Stimulated activated CD4-positive, alpha-beta T cell treated with anti-CD3 and anti-CD28 coated beads, TNF-alpha, amount 100 ng/mL, for 24 hours (primary cell): ENCODE data around the gene TCAP.

Source experiments
- DNase-seq, 3 experiments: peaks; one replicate each; pipeline ENCODE4 v3.0.0-alpha.2; 2020; ENCODE audit warnings: low read depth in 3 of 3

The TCAP gene

DNA sequence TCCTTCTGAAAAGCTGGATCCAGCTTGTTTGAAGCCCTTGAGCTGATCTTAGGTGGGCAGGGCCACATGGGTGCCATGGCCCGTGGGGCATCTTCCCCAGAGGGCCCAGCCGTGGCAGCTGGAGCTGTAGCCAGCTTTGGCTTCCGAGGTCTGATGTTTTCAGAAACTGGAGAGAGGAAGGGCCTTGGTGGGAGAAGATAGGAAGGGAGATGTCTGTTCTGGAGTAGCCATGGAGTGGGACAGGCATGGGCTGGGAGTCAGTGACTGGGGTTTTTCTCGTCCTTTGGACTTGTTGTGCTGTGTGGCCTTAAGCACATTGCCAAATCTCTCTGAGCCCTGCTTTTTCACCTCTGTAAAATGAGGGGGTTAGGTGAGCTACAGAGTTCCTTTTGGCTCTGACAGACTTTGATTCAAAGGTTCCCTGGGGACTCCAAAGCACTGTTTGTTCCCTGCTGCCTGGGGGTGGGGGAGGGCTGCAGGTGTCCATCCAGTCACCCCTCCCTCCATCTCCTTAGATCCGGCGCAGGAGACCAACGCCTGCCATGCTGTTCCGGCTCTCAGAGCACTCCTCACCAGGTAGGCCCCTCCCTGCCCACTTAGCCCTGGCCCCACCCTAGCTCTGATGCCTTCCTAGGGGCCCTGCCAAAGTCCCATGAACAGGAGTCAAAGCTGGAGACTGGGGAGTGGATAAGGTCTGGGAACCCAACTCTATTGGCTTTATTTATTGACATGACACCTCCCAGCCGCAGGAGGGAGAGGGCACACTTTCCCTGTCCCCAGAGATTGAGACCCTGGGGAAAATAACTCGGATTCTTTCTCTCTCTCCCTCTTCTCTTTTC is 36.3 kb upstream of the TCAP start:
- DNase-seq: no peak

DNA sequence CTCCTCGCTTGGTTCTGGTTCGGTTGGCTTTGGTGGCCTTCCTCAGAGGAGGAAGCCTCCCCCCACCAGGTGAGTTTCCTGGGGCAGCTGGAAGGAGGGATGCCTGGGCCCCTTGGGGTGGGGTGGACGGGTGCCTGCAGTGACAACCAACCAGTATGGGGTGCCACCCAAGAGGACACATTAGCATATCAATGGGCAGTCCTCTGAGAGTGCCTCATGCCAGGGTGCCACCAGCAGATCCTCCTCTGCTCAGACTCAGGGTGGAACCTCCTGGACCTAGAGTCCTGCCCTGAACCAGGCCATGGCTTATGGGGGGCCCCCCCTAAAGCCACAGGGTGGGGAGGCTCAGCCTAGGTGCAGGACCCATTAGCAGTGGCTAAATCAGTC is 35.7 kb upstream of the TCAP start:
- DNase-seq: no peak

GRCh38 chr17:39629898-39630297 is 35.3 kb upstream of the TCAP start:
- no peak for DNase-seq

GRCh38 chr17:39631403-39631802 is 33.7 kb upstream of the TCAP start:
- no peak for DNase-seq

GRCh38 chr17:39632153-39632941 is 32.8 kb upstream of the TCAP start:
- no peak for DNase-seq

DNA sequence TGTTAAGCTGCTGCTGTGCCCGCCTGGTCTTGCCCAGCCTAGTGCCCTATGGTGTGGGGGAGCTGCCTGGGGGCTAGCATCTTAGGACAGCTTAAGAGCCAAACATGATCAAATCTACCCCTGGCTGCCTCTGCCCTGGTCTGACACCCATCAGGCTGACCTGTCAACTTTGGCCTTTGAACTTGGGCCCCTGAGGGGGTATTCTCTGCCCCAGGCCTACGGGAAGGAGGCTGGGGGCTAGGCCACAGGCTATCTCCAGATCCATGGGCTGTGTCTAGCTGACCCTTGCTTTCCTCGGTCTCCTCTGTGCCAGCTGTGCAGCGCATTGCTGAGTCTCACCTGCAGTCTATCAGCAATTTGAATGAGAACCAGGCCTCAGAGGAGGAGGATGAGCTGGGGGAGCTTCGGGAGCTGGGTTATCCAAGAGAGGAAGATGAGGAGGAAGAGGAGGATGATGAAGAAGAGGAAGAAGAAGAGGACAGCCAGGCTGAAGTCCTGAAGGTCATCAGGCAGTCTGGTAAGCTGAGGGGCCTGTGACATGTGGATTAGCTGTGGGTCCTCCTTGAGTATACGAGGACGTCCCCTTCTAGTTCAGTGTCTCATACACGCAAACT is 31.5 kb upstream of the TCAP start:
- no peak for DNase-seq

DNA sequence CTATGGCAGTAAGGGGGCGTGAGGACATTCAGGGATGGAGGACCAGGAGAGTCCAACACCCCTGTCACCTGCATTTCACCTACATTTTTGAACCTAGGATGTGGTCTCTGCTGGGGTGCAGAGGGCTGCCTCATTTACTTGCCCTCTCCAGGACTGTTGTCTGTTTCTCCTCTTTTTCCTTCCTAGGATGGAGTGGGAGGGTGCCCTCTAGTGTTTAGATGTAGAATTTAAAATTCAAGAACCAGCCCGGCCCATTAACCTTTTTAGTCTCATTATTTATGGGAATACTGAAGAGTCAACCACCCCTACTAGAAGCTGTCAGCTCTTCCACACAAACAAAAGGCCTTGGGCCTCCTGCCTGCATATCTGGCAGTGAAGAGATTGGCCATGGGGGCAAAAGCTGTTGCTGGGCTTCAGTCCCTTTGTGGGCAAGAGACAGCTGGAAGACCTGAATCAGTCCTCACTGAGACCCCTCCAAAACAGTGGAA is 30.7 kb upstream of the TCAP start:
- no peak for DNase-seq

DNA sequence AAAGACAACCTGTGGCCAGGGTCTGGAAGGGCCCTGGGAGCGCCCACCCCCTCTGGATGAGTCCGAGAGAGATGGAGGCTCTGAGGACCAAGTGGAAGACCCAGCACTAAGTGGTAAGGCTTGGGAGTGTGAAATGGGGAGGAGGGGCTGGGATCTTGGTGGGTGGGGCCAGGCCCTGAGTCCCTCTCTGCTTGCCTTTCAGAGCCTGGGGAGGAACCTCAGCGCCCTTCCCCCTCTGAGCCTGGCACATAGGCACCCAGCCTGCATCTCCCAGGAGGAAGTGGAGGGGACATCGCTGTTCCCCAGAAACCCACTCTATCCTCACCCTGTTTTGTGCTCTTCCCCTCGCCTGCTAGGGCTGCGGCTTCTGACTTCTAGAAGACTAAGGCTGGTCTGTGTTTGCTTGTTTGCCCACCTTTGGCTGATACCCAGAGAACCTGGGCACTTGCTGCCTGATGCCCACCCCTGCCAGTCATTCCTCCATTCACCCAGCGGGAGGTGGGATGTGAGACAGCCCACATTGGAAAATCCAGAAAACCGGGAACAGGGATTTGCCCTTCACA is 29.5 kb upstream of the TCAP start:
- no peak for DNase-seq

GRCh38 chr17:39636587-39636926 is 28.6 kb upstream of the TCAP start:
- DNase-seq: no peak

GRCh38 chr17:39636927-39637736 is 28.0 kb upstream of the TCAP start, which contains the start of gene STARD3:
Gene STARD3 (plus strand): TSS chr17:39637144. CDS start chr17:39653532, 16,388 bp downstream.
- DNase-seq: peak; percentile 81 to 93 (median 84)

DNA sequence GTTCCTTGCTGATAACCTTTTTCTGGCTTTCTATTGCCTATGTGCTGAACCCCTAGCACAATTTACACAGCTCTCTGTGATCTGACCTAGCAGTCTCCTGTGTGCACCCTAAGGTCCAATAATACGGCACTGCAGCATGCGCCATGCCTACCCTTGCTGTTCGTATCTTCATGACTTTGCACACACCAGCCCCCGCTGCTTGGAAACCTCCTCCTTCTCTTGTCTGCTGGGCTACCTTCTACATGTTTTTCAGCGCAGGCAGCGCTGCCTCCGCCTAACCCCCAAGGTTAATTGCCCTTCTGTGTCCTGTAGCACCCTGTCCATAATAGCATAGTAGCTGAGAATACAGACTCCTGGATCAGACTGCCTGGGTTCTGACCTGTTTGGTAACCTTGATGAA is 26.8 kb upstream of the TCAP start:
- DNase-seq: no peak

- no peak for DNase-seq
Measured at GRCh38 chr17:39639043-39639442, 26.1 kb upstream of the TCAP start.

GRCh38 chr17:39639566-39640458 is 25.3 kb upstream of the TCAP start:
- DNase-seq: no peak

GRCh38 chr17:39640591-39641031 is 24.5 kb upstream of the TCAP start:
- DNase-seq: no peak

GRCh38 chr17:39641097-39641496 is 24.1 kb upstream of the TCAP start:
- no peak for DNase-seq

- no peak for DNase-seq
Measured at GRCh38 chr17:39641883-39642282, 23.3 kb upstream of the TCAP start.

DNA sequence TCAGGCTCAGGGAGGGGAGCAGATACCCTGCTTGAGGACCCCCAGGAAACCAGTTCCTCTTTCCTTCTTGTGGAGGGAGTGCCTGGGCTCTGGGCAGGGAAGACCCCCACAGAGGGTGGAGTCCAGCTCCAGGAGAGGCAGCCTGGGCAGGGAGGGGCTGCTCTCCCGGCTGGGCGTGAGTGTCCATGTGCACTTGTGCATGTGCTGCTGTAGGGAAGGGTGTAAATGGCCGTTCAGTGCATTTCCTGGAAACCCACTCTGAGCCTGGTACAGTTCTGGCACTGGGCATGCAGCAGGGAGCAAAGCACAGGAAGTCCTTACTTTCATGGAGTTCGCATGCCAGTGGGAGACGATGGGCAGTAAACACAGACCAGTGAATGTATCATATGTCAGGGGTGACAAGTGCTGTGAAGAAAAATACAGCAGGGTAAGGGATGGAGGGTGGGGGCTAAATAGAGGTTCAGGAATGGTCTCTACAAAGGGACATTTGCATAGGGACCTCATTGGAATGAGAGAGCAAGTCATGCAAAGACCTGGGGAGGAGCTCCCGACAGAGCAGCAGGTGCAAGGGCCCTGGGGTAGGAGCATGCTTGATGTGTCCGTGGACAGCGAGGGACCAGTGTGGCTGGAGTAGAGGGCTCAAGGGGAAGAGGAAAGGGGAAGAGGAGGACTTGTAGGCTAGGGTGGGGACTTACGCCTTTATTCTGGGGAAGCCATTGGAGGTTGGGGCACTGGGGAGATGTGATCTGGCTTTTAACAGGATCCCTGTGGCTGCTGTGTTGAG is 22.7 kb upstream of the TCAP start:
- DNase-seq: no peak

DNA sequence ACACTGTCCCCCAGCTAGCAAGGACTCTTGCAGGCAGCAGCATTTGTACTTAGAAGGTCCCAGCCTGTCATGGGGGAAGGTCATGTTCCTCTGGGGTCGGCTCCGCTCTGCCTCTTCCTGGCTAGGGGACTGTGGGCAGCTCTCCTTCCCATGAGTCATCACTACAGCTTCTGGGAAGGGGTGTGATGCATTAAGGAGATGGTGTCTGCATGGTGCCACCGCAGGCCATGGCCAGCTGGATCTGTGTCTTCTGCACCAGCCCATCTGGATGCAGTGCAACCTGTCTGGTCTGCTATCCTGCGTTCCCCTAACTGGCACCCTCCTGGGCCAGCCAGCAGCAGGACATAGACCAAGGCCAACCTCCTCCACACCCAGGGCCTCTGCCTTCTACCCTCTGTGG is 21.9 kb upstream of the TCAP start:
- DNase-seq: no peak

- no peak for DNase-seq
Measured at GRCh38 chr17:39647256-39647655, 17.9 kb upstream of the TCAP start.
